Astrocyte of the spinal cord (primary cell): ENCODE data around the gene RBM26.

ENCODE experiments used
- DNase-seq: peaks from one replicate; pipeline ENCODE4 v3.0.0; 2011; ENCODE audit warnings: low read depth, low spot score
- H3K4me3 ChIP-seq: 2 replicates; pipeline ENCODE4 v1.5.1; 2011; ENCODE audit warnings: low read depth, mild to moderate bottlenecking, low read length, moderate library complexity
- CTCF ChIP-seq: IDR thresholded peaks from 2 replicates; pipeline ENCODE4 v1.5.1; 2012; ENCODE audit warnings: low read depth, mild to moderate bottlenecking, low read length, inconsistent platforms
- in situ Hi-C: cut with HindIII; loops from 2 replicates; pipeline ENCODE4 v1.10.0; 2017; ENCODE audit warnings: low sequenced_read_pairs

Gene RBM26

GRCh38 chr13:79295906-79296706 is 109.9 kb downstream of the RBM26 start:
- in situ Hi-C loops: no loop called here
- no peak for DNase-seq
- TF ChIP-seq CTCF: no peak
- no peak overlapping the region for H3K4me3 ChIP-seq

- no peak for DNase-seq
- no peak for TF ChIP-seq CTCF
- H3K4me3 ChIP-seq: no peak overlapping the region
- in situ Hi-C loops: no loop called here
These were observed 115.3 kb downstream of the RBM26 start for GRCh38 chr13:79290595-79291244.

- TF ChIP-seq CTCF: no peak
- in situ Hi-C loops: no loop called here
- no peak for DNase-seq
- no peak overlapping the region for H3K4me3 ChIP-seq
These were observed 116.5 kb downstream of the RBM26 start for GRCh38 chr13:79289571-79289970.

GRCh38 chr13:79287939-79288795 is 117.9 kb downstream of the RBM26 start:
- TF ChIP-seq CTCF: no peak
- H3K4me3 ChIP-seq: no peak overlapping the region
- in situ Hi-C loops: no loop called here
- no peak for DNase-seq

- TF ChIP-seq CTCF: no peak
- DNase-seq: no peak
- in situ Hi-C loops: no loop called here
- no peak overlapping the region for H3K4me3 ChIP-seq
These were observed 120.9 kb downstream of the RBM26 start for GRCh38 chr13:79285159-79285558.

GRCh38 chr13:79283742-79284141 is 122.3 kb downstream of the RBM26 start:
- DNase-seq: no peak
- H3K4me3 ChIP-seq: no peak overlapping the region
- in situ Hi-C loops: no loop called here
- no peak for TF ChIP-seq CTCF
